SW 1271 (cell line): ENCODE measurements around the gene SEPTIN6.

Experiments
- DNase-seq, 2 experiments: peaks; one replicate each; lab custom pipeline; 2025; lab: John Stamatoyannopoulos, UW

SEPTIN6 gene

GRCh38 chrX:119693040-119693995, at the start of gene SEPTIN6:
SEPTIN6 (minus strand) TSS chrX:119693168; CDS start chrX:119693105, 63 bp downstream.
- DNase-seq: peak; percentile 42 to 57

GRCh38 chrX:119738742-119739141, 45.8 kb upstream of the SEPTIN6 start:
- no peak for DNase-seq

- DNase-seq: no peak
These were observed 43.3 kb upstream of the SEPTIN6 start for GRCh38 chrX:119736206-119736764.

- no peak for DNase-seq
These were observed 42.5 kb upstream of the SEPTIN6 start for GRCh38 chrX:119735467-119735866.

- DNase-seq: no peak
These were observed 42.0 kb upstream of the SEPTIN6 start for GRCh38 chrX:119734897-119735339.

GRCh38 chrX:119729408-119730201, 36.6 kb upstream of the SEPTIN6 start:
- peak in 1 of 2 experiments; percentile 17 for DNase-seq

- no peak for DNase-seq
These were observed 35.5 kb upstream of the SEPTIN6 start for GRCh38 chrX:119728487-119728886.

- DNase-seq: no peak
These were observed 34.1 kb upstream of the SEPTIN6 start for GRCh38 chrX:119726900-119727555.

GRCh38 chrX:119721926-119722325, 29.0 kb upstream of the SEPTIN6 start:
- DNase-seq: no peak

GRCh38 chrX:119721487-119721886, 28.5 kb upstream of the SEPTIN6 start:
- no peak for DNase-seq

- DNase-seq: no peak
These were observed 16.7 kb upstream of the SEPTIN6 start for GRCh38 chrX:119709630-119710029.

- DNase-seq: no peak
These were observed 16.0 kb upstream of the SEPTIN6 start for GRCh38 chrX:119708936-119709335.

- DNase-seq: no peak
These were observed 13.6 kb upstream of the SEPTIN6 start for GRCh38 chrX:119706616-119707015.

GRCh38 chrX:119698845-119699244, 5.9 kb upstream of the SEPTIN6 start:
- DNase-seq: peak in 1 of 2 experiments; percentile 18

- DNase-seq: no peak
These were observed 3.4 kb upstream of the SEPTIN6 start for GRCh38 chrX:119696251-119696890.

- DNase-seq: no peak
These were observed 2.6 kb upstream of the SEPTIN6 start for GRCh38 chrX:119695535-119696050.

GRCh38 chrX:119694601-119695534, 1.9 kb upstream of the SEPTIN6 start:
- DNase-seq: no peak

GRCh38 chrX:119693996-119694451, 1.1 kb upstream of the SEPTIN6 start:
- no peak for DNase-seq

- no peak for DNase-seq
These were observed 553 bp downstream of the SEPTIN6 start for GRCh38 chrX:119692191-119693039.
